Skeletal muscle satellite cell (primary cell): ENCODE results near the gene CLK2. TPM values are rescaled to one million over a fixed set of nuclear protein-coding genes. Genes with fewer than 3 reads are reported as not detected.

Experiments used
- H3K27me3 ChIP-seq: 2 replicates; pipeline ENCODE4 v1.7.0; 2013; ENCODE audit warnings: low read length; ENCODE audit not compliant: control insufficient read depth, insufficient read depth
- H3K36me3 ChIP-seq: 2 replicates; pipeline ENCODE4 v1.7.0; 2013; ENCODE audit warnings: mild to moderate bottlenecking, control low read depth, low read length; ENCODE audit not compliant: insufficient read depth
- H3K4me1 ChIP-seq: 2 replicates; pipeline ENCODE4 v1.7.0; 2013; ENCODE audit warnings: low read length; ENCODE audit not compliant: control insufficient read depth, insufficient read depth
- H3K4me2 ChIP-seq: 2 replicates; pipeline ENCODE4 v1.7.0; 2013; ENCODE audit warnings: mild to moderate bottlenecking, low read length
- H3K4me3 ChIP-seq: 2 replicates; pipeline ENCODE4 v1.7.0; 2013; ENCODE audit warnings: low read length
- H3K9ac ChIP-seq: 2 replicates; pipeline ENCODE4 v1.7.0; 2013; ENCODE audit warnings: mild to moderate bottlenecking, low read depth, low read length, moderate library complexity
- H3K9me3 ChIP-seq: replicated peaks from 2 replicates; pipeline ENCODE4 v1.7.0; 2013; ENCODE audit warnings: mild to moderate bottlenecking, control low read depth, low read length
- total RNA-seq: library from RNA; depleted of rRNA; stranded (reverse); fragments of >200 nt; gene quantifications from 2 replicates; pipeline ENCODE4 v1.2.3, GENCODE V29; 2012; rRNA removed

The CLK2 gene
- 17.7 and 23.4 TPM in 2 replicates for total RNA-seq

DNA sequence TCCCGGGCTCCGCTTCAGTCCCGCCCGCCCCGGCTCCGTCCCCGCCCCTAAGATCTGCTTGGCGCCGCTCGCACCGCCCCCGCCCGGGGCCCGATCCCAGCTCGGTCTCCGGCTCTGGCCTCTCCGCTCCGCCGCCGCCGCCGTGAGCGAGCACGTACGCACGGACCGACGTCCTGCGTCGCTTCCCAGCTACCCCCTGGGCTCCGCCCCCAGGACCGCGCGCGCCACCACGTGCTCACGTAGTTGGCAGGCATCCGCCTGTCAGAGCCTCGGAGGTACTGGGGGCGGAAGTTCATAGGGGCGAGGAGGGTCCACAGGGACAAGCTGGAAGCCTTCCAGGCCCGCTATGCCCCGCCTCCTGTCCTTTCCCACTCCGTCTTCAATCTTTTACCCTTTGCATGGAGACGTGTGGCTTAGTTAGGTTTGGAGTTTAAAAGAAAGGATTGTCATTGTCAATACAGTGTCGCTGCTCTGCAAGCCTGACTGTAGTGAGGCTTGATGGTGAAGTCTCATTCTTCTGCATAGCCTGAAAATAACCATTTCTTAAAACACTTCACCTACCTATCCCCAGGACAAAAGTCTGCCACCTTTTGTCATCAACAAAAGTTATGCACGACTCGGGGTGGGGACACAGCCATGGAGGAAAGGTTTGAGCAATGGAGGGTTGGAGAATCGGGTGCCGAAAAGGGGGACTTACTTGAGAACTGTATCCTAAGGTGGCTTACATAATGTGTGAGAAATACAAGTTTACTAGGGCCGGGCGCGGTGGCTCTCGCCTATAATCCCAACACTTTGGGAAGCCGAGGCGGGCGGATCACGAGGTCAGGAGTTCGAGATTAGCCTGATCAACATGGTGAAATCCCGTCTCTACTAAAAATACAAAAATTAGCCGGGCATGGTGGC is at the start of gene CLK2:
Gene CLK2 (minus strand): TSS at position 162 of the 903 bp plus-strand sequence. CDS start 2,527 bp downstream, outside the sequence.
- Histone ChIP-seq H3K4me1 (peaks cover 29% of the 10 kb centered on the region), H3K9me3 (no peaks in the 10 kb centered on the region), H3K4me2 (peak within 1 kb of the TSS; percentile 94), H3K4me3 (peak within 1 kb of the TSS; percentile 81), H3K27me3 (no peaks in the 10 kb centered on the region), H3K9ac (peak within 1 kb of the TSS; percentile 88), H3K36me3 (peaks cover 26% of the 10 kb centered on the region)

DNA sequence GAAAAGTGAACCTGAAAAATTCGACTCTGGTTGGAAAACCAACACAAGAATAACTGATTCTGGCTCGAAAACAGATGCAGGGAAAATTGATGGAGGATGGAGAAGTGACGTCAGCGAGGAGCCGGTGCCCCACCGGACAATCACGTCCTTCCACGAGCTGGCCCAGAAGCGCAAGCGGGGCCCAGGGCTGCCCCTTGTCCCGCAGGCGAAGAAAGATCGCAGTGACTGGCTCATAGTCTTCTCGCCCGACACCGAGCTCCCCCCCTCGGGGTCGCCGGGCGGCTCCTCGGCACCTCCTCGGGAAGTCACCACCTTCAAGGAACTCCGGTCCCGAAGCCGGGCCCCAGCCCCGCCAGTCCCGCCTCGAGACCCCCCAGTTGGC is 49.3 kb upstream of the CLK2 start:
- H3K4me1 ChIP-seq = peaks cover 30% of the 10 kb centered on the region
- H3K9ac ChIP-seq = peak overlapping the region; percentile 84
- peak overlapping the region; percentile 99 for H3K4me2 ChIP-seq
- peak overlapping the region; percentile 95 for H3K4me3 ChIP-seq
- H3K36me3 ChIP-seq = peaks cover 40% of the 10 kb centered on the region
- H3K9me3 ChIP-seq = no peaks in the 10 kb centered on the region
- no peaks in the 10 kb centered on the region for H3K27me3 ChIP-seq

DNA sequence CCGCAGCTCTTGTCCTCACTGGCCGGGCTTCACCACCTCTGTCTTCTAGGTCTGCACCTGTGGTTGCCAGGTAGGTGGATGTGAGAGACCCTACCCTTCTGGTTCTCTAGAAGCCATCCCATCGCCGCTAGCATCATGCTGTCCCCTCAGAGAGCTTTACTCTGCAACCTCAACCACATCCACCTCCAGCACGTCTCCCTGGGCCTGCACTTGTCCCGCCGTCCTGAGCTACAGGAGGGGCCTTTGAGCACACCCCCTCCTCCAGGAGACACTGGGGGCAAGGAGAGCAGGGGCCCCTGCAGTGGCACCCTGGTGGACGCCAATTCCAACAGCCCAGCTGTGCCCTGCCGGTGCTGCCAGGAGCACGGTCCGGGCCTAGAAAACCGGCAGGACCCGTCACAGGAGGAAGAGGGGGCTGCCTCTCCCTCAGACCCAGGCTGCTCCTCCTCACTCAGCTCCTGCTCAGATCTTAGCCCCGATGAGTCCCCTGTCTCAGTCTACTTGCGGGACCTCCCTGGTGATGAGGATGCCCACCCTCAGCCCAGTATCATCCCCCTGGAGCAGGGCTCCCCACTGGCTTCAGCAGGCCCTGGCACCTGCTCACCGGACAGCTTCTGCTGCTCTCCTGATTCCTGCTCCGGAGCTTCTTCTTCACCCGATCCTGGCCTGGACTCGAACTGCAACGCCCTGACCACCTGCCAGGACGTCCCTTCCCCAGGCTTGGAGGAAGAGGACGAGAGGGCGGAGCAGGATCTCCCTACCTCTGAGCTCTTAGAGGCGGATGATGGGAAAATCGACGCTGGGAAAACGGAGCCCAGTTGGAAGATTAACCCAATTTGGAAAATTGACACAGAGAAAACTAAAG is 48.6 kb upstream of the CLK2 start:
- H3K4me2 ChIP-seq = peak overlapping the region; percentile 99
- H3K9ac ChIP-seq = peak overlapping the region; percentile 84
- peaks cover 30% of the 10 kb centered on the region for H3K4me1 ChIP-seq
- peak overlapping the region; percentile 95 for H3K4me3 ChIP-seq
- H3K9me3 ChIP-seq = no peaks in the 10 kb centered on the region
- no peaks in the 10 kb centered on the region for H3K27me3 ChIP-seq
- H3K36me3 ChIP-seq = peaks cover 37% of the 10 kb centered on the region

DNA sequence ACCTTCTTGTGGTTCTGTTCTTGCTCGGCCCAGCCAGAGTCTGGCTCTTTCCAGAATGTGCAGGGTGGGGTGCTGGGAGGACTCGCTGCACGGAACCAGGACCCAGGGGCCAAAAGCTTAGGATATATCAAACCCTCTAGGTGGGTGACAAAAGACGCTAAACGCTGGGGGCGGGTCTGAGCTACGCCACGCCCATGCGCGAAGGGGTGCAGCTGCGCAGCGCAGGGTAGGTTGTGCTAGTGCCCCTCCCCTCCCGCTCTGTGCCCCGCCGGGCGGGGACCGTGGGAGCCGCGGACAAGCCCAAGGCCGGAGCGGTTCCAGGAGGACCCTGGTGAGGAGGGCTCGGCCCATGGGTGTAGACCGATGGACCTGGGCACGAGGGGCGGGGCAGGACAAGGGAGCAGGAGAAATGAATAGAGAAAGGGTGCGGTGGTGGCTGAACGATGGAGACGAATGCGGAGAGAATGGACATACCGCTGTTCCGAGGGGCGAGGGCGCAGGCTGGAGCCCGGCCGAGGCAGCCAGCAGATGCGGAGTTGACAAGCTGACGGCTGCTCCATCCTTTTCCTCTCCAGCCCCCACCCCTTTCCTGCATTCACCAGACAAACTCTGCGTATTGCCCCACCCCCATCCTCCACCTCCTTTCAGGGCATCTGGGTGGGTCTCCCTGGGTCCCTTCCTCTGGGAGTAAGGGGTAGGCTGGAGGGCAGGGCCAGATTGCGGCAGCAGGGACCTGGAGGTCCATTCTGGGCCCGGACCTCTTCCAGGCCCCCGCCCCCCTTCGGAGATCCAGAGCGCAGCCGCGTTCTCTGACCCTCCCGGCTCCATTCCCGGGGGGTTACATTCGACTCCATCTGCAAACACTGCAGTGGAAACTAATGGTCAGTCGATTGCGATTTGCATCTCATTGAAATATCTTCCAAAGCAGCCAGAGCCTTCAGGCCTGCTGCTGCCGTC is 47.6 kb upstream of the CLK2 start, which contains the start of gene RUSC1:
Gene RUSC1 (plus strand): TSS at position 234 of the 957 bp plus-strand sequence. CDS start 880 bp downstream, outside the sequence.
- Histone ChIP-seq H3K4me1 (peaks cover 30% of the 10 kb centered on the region), H3K9me3 (no peaks in the 10 kb centered on the region), H3K27me3 (no peaks in the 10 kb centered on the region), H3K4me2 (peak within 1 kb of the TSS; percentile 99), H3K36me3 (peaks cover 28% of the 10 kb centered on the region), H3K9ac (peak within 1 kb of the TSS; percentile 36), H3K4me3 (peak within 1 kb of the TSS; percentile 95)

DNA sequence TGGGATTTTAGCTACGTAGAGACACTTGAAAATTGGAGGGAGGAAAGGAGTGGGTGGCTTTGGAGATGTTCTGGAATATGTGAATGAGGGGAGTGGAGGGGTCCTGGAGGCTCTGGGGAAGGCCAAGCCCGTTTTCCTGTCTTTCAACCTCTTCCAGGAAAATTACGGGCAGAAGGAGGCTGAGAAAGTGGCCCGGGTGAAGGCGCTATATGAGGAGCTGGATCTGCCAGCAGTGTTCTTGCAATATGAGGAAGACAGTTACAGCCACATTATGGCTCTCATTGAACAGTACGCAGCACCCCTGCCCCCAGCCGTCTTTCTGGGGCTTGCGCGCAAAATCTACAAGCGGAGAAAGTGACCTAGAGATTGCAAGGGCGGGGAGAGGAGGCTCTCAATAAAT is 46.9 kb upstream of the CLK2 start:
- H3K36me3 ChIP-seq = peaks cover 28% of the 10 kb centered on the region
- H3K4me1 ChIP-seq = peaks cover 23% of the 10 kb centered on the region

DNA sequence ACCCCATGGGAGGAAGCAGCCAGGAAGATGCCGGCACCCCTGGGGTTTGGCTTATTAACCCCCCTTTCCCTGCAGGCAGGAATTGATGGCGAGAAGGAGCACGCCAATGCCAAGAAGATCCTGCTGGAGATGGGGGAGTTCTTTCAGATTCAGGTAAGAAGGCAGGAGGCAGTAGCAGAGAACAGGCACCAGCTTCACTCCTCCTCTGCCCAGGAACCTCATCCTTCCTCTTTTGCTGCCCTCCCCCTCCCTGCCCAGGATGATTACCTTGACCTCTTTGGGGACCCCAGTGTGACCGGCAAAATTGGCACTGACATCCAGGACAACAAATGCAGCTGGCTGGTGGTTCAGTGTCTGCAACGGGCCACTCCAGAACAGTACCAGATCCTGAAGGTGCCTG is 46.2 kb upstream of the CLK2 start:
- Histone ChIP-seq H3K4me1 (peaks cover 21% of the 10 kb centered on the region), H3K4me3 (no peak overlapping the region), H3K9me3 (no peaks in the 10 kb centered on the region), H3K36me3 (peaks cover 33% of the 10 kb centered on the region), H3K4me2 (no peak overlapping the region), H3K27me3 (no peaks in the 10 kb centered on the region), H3K9ac (no peak overlapping the region)

More for the DNA sequence above, 46.9 kb upstream of the CLK2 start:
- Histone ChIP-seq H3K4me2 (peak overlapping the region; percentile 99), H3K4me3 (peak overlapping the region; percentile 95), H3K9me3 (no peaks in the 10 kb centered on the region), H3K27me3 (no peaks in the 10 kb centered on the region), H3K9ac (no peak overlapping the region)

DNA sequence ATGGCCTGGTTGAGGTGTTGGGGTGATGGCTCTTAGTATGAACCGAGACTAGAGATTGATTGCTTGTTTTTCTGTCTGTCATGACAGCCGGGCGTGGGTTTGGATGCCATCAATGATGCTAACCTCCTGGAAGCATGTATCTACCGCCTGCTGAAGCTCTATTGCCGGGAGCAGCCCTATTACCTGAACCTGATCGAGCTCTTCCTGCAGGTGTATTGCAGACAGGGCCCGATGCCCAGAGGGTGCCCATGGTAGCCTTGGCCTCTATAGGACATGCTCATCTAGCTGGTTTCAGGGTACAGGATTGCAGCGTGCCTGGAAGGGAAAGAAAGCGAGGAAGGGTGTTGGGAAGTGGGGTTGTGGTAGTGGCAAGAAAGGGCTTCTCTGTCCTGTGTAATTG is 44.8 kb upstream of the CLK2 start:
- peaks cover 41% of the 10 kb centered on the region for H3K36me3 ChIP-seq
- H3K4me2 ChIP-seq = no peak overlapping the region
- H3K4me3 ChIP-seq = no peak overlapping the region
- H3K27me3 ChIP-seq = no peaks in the 10 kb centered on the region
- H3K4me1 ChIP-seq = peaks cover 21% of the 10 kb centered on the region
- no peak overlapping the region for H3K9ac ChIP-seq
- H3K9me3 ChIP-seq = no peaks in the 10 kb centered on the region

DNA sequence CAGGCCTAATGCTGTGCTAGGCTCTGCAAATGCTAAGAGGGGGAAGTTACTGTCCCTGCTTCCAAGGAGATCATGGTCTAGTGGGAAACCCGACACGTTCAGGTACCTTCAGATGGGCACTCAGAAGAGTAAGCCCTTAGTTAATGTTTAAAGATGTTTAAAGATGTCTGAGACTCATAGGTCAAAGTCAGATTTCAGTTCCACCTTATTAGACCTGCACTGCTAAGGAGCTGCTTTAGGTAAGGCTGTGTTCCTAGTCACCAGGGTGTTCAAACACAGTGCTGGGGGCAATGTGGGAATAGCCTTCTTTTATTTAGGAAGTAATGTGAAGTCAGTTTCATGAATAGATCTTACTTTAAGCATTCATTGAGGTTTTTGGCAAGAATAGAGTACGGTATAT is 43.6 kb upstream of the CLK2 start:
- no peak overlapping the region for H3K9ac ChIP-seq
- peaks cover 14% of the 10 kb centered on the region for H3K4me1 ChIP-seq
- H3K27me3 ChIP-seq = no peaks in the 10 kb centered on the region
- H3K36me3 ChIP-seq = peaks cover 50% of the 10 kb centered on the region
- H3K4me2 ChIP-seq = no peak overlapping the region
- no peaks in the 10 kb centered on the region for H3K9me3 ChIP-seq
- no peak overlapping the region for H3K4me3 ChIP-seq

DNA sequence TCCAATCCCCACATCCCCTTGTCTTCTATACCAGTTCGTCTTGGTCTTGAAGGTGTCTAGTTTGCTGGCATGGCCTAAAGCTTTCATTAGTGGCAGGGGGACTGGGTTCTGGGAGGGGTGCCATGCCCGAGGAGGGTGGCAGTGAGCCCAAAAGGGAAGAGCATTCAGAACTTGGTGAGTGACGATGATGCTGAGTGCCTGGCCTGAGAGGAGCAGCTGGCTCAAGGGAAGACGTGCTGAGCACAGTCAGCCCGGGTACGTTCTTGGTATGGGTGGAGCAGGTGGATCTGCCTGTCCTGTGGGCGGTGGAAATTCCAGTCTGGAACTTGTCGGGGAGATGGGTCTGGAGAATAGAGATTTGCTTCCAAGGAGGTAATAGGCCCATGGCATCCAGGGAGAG is 40.0 kb upstream of the CLK2 start:
- H3K9ac ChIP-seq = no peak overlapping the region
- no peak overlapping the region for H3K4me2 ChIP-seq
- no peaks in the 10 kb centered on the region for H3K27me3 ChIP-seq
- H3K4me1 ChIP-seq = peaks cover 13% of the 10 kb centered on the region
- H3K4me3 ChIP-seq = no peak overlapping the region
- H3K9me3 ChIP-seq = no peaks in the 10 kb centered on the region
- peaks cover 39% of the 10 kb centered on the region for H3K36me3 ChIP-seq

DNA sequence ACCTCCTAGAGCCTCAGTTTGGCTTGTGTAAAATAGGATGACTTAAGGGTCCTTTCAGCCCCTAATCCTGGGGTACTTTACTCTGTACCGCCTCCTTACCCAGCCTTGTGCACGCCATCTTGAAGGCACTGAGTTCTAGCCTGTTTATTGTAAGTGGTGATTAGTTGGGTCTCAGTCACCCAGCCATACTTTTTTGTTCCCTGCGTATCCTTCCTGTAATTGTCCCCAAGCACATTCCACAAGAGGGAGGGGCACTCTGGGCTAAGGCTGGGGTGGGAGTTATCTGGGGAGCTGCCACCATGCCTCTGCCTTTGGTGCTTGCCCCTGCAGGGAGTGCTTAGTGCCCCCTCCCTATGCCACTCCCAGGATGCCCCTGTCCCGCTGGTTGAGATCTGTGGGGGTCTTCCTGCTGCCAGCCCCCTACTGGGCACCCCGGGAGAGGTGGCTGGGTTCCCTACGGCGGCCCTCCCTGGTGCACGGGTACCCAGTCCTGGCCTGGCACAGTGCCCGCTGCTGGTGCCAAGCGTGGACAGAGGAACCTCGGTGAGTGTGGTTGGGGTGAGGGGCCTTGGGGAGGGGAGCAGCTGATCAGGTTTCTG is 36.2 kb upstream of the CLK2 start:
- H3K27me3 ChIP-seq = no peaks in the 10 kb centered on the region
- peak overlapping the region; percentile 94 for H3K9ac ChIP-seq
- peak overlapping the region; percentile 88 for H3K4me2 ChIP-seq
- no peaks in the 10 kb centered on the region for H3K9me3 ChIP-seq
- H3K4me3 ChIP-seq = peak overlapping the region; percentile 92
- H3K36me3 ChIP-seq = peaks cover 24% of the 10 kb centered on the region
- peaks cover 17% of the 10 kb centered on the region for H3K4me1 ChIP-seq
